Measurements from ENCODE around the gene ATG7.

Gene ATG7

GRCh38 chr3:11582191-11582968 lies 310.2 kb downstream of the ATG7 start (continued):
- TF ChIP-seq CTCF (tag by site-specific recombination; IDR thresholded peaks at IDR 0.05) (no peak), PATZ1 (tag by site-specific recombination; IDR thresholded peaks at IDR 0.05) (peak; percentile 77), TRIM28 (IDR thresholded peaks at IDR 0.05; ENCODE audit: borderline replicate concordance, low read length) (peak; percentile 40; the same call in 1 of the 2 replicates), ZNF214 (tag by site-specific recombination; IDR thresholded peaks at IDR 0.05; ENCODE audit: borderline replicate concordance) (no peak), ZBTB44 (tag by site-specific recombination; IDR thresholded peaks at IDR 0.05) (peak; percentile 97), TSHZ1 (tag by site-specific recombination; IDR thresholded peaks at IDR 0.05; ENCODE audit: borderline replicate concordance) (0 out of 2 replicates have a peak, but pooled peaks have one; percentile 11), ZFHX2 (tag by site-specific recombination; conservative IDR thresholded peaks at IDR 0.05) (peak; percentile 51), ZNF791 (tag by site-specific recombination; IDR thresholded peaks at IDR 0.05) (no peak), ZNF610 (tag by site-specific recombination; IDR thresholded peaks at IDR 0.05; ENCODE audit: borderline replicate concordance) (peak; percentile 27; the same call in 1 of the 2 replicates), ATF2 (tag by site-specific recombination; IDR thresholded peaks at IDR 0.05; ENCODE audit: low read depth) (no peak), ZNF426 (tag by site-specific recombination; IDR thresholded peaks at IDR 0.05) (no peak), ZNF654 (tag by site-specific recombination; IDR thresholded peaks at IDR 0.05; ENCODE audit: low read depth) (no peak), MYNN (tag by site-specific recombination; IDR thresholded peaks at IDR 0.05; ENCODE audit: borderline replicate concordance) (peak; percentile 100), MZF1 (tag by site-specific recombination; IDR thresholded peaks at IDR 0.05; ENCODE audit: borderline replicate concordance) (peak; percentile 55; the same call in 1 of the 2 replicates), ZBTB17 (tag by site-specific recombination; IDR thresholded peaks at IDR 0.05) (peak; percentile 54; the same call in 1 of the 2 replicates), ZNF398 (tag by site-specific recombination; IDR thresholded peaks at IDR 0.05) (peak; percentile 45; the same call in 1 of the 2 replicates), ZSCAN23 (tag by site-specific recombination; IDR thresholded peaks at IDR 0.05) (no peak), ZNF580 (tag by site-specific recombination; IDR thresholded peaks at IDR 0.05) (peak; percentile 83), ZNF558 (tag by site-specific recombination; IDR thresholded peaks at IDR 0.05) (peak; percentile 36; the same call in 1 of the 2 replicates), ZNF311 (tag by site-specific recombination; IDR thresholded peaks at IDR 0.05; ENCODE audit: borderline replicate concordance) (no peak), ZNF692 (tag by site-specific recombination; IDR thresholded peaks at IDR 0.05) (peak; percentile 47; the same call in 1 of the 2 replicates), YY2 (tag by site-specific recombination; IDR thresholded peaks at IDR 0.05) (no peak), KLF1 (tag by site-specific recombination; IDR thresholded peaks at IDR 0.05) (no peak)
